NB4 (cell line): Measurements from ENCODE around the gene SLC35F1.

Experiments
- DNase-seq: peaks from one replicate; pipeline ENCODE4 v3.0.0; 2010; ENCODE audit warnings: low read depth
- H3K4me3 ChIP-seq: one replicate; pipeline ENCODE4 v1.5.1; 2011; ENCODE audit warnings: mild to moderate bottlenecking, low read depth, low read length, moderate library complexity
- MYC ChIP-seq: IDR thresholded peaks from 2 replicates; pipeline ENCODE4 v1.6.1; 2011; ENCODE audit warnings: low read depth, low read length
- POLR2A ChIP-seq: IDR thresholded peaks from 2 replicates; pipeline ENCODE4 v1.6.1; 2011; ENCODE audit warnings: mild to moderate bottlenecking; ENCODE audit not compliant: insufficient read length; ENCODE audit errors: extremely low read depth
- TF ChIP-seq, protein P1 (sequence below): IDR thresholded peaks from one replicate; pipeline ENCODE4 v1.5.1; 2012; ENCODE audit warnings: low read depth, low read length
- TF ChIP-seq, protein P2 (sequence below): IDR thresholded peaks from 2 replicates; pipeline ENCODE4 v1.6.1; 2011; ENCODE audit warnings: low read depth, low read length

SLC35F1 gene

DNA sequence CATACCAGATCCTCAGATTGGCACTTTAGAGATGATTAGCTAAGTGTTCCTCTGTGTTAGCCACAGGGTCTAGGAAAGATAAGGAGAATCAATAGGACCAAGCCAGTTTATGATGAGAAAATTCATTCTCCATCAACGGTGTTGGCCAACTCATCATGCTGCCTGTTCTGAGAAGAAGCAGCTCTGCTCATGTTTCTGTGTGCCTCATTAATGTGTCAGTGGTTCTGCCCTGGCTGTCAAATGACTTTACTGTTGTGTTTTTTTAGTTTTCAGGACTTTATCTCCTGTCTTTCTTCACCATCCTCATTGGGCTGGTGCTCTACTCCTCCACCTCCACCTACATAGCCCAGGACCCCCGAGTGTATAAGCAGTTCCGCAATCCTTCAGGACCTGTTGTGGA is 406.7 kb downstream of the SLC35F1 start:
- no peak for DNase-seq
- H3K4me3 ChIP-seq, result no peak overlapping the region
- TF ChIP-seq, protein P1, sequence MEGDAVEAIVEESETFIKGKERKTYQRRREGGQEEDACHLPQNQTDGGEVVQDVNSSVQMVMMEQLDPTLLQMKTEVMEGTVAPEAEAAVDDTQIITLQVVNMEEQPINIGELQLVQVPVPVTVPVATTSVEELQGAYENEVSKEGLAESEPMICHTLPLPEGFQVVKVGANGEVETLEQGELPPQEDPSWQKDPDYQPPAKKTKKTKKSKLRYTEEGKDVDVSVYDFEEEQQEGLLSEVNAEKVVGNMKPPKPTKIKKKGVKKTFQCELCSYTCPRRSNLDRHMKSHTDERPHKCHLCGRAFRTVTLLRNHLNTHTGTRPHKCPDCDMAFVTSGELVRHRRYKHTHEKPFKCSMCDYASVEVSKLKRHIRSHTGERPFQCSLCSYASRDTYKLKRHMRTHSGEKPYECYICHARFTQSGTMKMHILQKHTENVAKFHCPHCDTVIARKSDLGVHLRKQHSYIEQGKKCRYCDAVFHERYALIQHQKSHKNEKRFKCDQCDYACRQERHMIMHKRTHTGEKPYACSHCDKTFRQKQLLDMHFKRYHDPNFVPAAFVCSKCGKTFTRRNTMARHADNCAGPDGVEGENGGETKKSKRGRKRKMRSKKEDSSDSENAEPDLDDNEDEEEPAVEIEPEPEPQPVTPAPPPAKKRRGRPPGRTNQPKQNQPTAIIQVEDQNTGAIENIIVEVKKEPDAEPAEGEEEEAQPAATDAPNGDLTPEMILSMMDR, result no peak
- TF ChIP-seq MYC, result no peak
- TF ChIP-seq POLR2A, result no peak
- TF ChIP-seq, protein P2, sequence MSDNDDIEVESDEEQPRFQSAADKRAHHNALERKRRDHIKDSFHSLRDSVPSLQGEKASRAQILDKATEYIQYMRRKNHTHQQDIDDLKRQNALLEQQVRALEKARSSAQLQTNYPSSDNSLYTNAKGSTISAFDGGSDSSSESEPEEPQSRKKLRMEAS, result no peak

DNA sequence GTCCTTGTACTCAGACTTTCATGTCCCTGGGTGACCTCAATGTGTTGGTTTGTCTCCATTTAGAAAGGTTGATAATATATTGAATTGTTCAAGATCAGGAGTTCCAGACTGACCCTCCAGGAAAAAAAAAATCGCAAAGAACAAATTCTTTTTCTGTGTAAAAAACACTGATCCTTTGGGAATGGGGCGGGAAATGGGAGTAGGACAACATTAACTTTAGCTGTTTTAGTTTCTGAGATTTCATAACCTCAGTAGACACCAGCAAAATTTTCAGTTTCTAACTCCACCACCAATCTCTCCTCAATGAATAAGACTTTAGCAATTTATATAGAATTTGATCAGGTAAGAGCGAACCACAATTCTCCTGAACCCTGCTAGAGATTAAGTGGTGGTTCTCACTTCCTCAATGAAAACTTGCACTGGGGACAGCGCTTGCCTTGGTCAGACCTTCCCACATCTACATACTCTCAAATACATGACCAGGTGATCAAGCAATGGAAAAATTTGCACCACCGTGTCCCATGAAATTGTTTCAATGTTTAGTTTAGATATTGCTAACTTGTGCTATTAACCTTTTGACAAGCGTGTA is 409.8 kb downstream of the SLC35F1 start:
- no peak for TF ChIP-seq POLR2A
- TF ChIP-seq, protein P2, result no peak
- TF ChIP-seq, protein P1, result no peak
- TF ChIP-seq MYC, result no peak
- no peak overlapping the region for H3K4me3 ChIP-seq
- no peak for DNase-seq

DNA sequence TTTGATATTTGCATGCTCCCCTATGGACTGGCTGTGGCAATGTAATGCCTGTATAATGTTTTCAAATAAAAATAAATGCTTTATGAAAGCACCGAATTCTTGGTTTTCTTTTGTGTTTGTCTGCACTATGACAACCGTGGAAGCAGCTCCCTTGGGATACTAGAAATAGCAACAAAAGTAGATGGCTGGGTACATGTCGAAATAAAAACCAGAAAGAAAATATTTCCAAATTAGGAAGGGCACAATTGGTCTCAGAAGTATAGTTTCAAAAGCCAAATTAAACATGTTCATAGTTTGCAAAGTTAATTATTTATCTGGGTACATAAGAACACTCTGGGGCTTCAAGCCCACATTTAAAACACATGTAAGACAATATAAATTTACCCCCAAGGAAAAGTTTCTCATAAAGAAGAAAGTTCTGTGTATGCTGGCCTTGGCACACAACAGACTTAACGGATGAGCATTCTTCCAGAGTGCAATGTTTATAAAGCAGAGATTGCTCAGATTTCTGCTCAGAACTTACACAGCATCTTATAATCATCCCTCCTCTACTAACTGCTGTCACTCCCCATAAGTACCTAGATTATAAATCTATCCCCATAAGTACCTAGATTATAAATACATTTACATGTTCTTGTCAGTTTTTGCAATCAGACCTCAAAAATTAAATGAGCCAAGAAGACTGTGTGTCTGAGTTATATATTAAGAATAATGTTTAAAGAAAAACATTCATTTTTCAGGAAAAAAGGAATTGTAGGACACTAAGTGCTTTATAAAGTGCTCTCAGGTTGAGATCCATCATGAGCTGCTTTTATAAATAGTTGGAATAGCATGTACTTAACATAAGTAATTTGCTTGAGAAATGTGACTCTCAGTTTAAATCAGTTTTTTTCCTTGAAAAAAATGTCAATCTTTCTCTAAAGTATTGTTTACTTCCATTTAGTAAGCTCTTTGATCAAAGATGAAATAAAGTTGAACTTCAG is 410.8 kb downstream of the SLC35F1 start:
- no peak for DNase-seq
- no peak overlapping the region for H3K4me3 ChIP-seq
- no peak for TF ChIP-seq MYC
- TF ChIP-seq POLR2A, result no peak
- TF ChIP-seq, protein P1, result no peak
- TF ChIP-seq, protein P2, result no peak

DNA sequence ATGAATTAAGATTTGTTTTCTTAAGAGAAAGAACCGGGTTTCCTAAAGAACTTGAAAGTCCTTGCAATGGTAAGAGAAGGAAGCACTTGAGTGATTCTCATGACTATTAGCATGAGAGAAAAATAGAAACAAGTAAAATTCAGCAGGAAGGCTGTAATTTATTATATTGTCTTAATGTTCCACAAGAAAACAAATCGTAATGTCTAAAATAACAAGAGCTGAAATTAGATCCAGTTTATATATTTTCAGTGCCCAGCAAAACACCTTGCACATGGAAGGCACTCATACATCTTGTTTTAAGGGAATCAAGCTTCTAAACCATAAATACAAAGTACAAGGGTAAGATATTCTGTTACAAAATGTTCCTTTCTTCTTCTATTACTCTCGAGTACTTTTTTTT is 411.6 kb downstream of the SLC35F1 start:
- DNase-seq, result no peak
- TF ChIP-seq MYC (no peak), POLR2A (no peak)
- TF ChIP-seq, protein P1, result no peak
- TF ChIP-seq, protein P2, result no peak
- H3K4me3 ChIP-seq, result no peak overlapping the region

DNA sequence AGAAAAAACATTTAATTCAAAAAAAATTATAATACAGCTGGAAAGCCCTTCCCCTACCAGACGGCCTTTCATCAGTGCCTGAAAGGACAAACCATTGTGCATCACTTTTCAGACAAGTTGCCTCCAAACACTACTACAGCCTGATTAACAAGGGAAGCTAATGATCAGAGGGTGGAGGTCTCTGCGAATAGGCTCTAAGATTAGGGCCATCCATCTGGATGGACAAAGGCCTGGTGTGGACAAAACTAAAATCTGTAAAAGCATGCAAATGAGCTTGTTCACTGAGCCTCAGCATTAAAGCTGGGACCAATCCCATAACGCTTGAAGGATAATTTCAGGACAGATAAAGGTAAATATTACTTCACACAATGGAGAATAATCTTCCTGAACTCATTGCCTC is 412.4 kb downstream of the SLC35F1 start:
- H3K4me3 ChIP-seq, result no peak overlapping the region
- DNase-seq, result no peak
- TF ChIP-seq, protein P2, result no peak
- TF ChIP-seq MYC, result no peak
